ENCODE data around the gene KIAA0753. TPM values are rescaled to one million over a fixed set of nuclear protein-coding genes. Genes with fewer than 3 reads are reported as not detected.
"Not testable (repeated sequence)": the region's sequence is repeated elsewhere in the genome, so short reads cannot be mapped to it uniquely, and the experiment has no call there.

Gene KIAA0753
- total RNA-seq, 4 donors from 2014 or later = 14.7 to 36.3 (median 23.3) TPM

GRCh38 chr17:6668727-6669425 is 28.4 kb upstream of the KIAA0753 start:
- H3K36me3 ChIP-seq = no peaks in the 10 kb centered on the region
- TF ChIP-seq POLR2A (IDR thresholded peaks at IDR 0.05) (no peak), CTCF (IDR thresholded peaks at IDR 0.05) (no peak)
- no peaks in the 10 kb centered on the region for H3K27me3 ChIP-seq
- no peaks in the 10 kb centered on the region for H3K4me1 ChIP-seq
- H3K27ac ChIP-seq = no peak overlapping the region
- H3K4me3 ChIP-seq = no peak overlapping the region
- no peaks in the 10 kb centered on the region for H3K9me3 ChIP-seq
- DNase-seq = peak in 1 of 3 donors; percentile 39

GRCh38 chr17:6668219-6668618 is 27.7 kb upstream of the KIAA0753 start:
- Histone ChIP-seq H3K27me3 (no peaks in the 10 kb centered on the region), H3K9me3 (no peaks in the 10 kb centered on the region), H3K4me3 (no peak overlapping the region), H3K36me3 (no peaks in the 10 kb centered on the region), H3K4me1 (no peaks in the 10 kb centered on the region), H3K27ac (no peak overlapping the region)
- peak in 1 of 3 donors; percentile 5 for DNase-seq
- TF ChIP-seq POLR2A (IDR thresholded peaks at IDR 0.05) = no peak
- no peak for TF ChIP-seq CTCF (IDR thresholded peaks at IDR 0.05)

- TF ChIP-seq CTCF (IDR thresholded peaks at IDR 0.05) (no peak), POLR2A (IDR thresholded peaks at IDR 0.05) (no peak)
- Histone ChIP-seq H3K9me3 (no peaks in the 10 kb centered on the region), H3K27ac (no peak overlapping the region), H3K4me1 (no peaks in the 10 kb centered on the region), H3K4me3 (no peak overlapping the region), H3K27me3 (no peaks in the 10 kb centered on the region), H3K36me3 (no peaks in the 10 kb centered on the region)
- peak in 1 of 3 donors; percentile 9 for DNase-seq
Observed at GRCh38 chr17:6667516-6667915, 27.0 kb upstream of the KIAA0753 start.

- peak in 1 of 3 donors; percentile 6 for DNase-seq
Observed at GRCh38 chr17:6666557-6666956, 26.0 kb upstream of the KIAA0753 start.

GRCh38 chr17:6666077-6666521 is 25.6 kb upstream of the KIAA0753 start:
- DNase-seq = peak; percentile 58 to 80 (median 63)
- Histone ChIP-seq H3K27ac (no peak overlapping the region), H3K4me1 (no peaks in the 10 kb centered on the region), H3K9me3 (no peaks in the 10 kb centered on the region), H3K36me3 (no peaks in the 10 kb centered on the region), H3K27me3 (no peaks in the 10 kb centered on the region), H3K4me3 (no peak overlapping the region)
- no peak for TF ChIP-seq POLR2A (IDR thresholded peaks at IDR 0.05)
- TF ChIP-seq CTCF (IDR thresholded peaks at IDR 0.05) = peak; percentile 72 to 88 (median 86)

More at GRCh38 chr17:6666557-6666956, 26.0 kb upstream of the KIAA0753 start:
- Histone ChIP-seq H3K9me3 (no peaks in the 10 kb centered on the region), H3K4me3 (no peak overlapping the region), H3K27me3 (no peaks in the 10 kb centered on the region), H3K4me1 (no peaks in the 10 kb centered on the region), H3K27ac (no peak overlapping the region), H3K36me3 (no peaks in the 10 kb centered on the region)
- TF ChIP-seq POLR2A (IDR thresholded peaks at IDR 0.05) = no peak
- no peak for TF ChIP-seq CTCF (IDR thresholded peaks at IDR 0.05)

GRCh38 chr17:6663200-6663599 is 22.7 kb upstream of the KIAA0753 start:
- H3K27ac ChIP-seq, H3K4me1 ChIP-seq, H3K27me3 ChIP-seq: not testable (repeated sequence)

More at GRCh38 chr17:6663200-6663599, 22.7 kb upstream of the KIAA0753 start:
- DNase-seq, H3K4me3 ChIP-seq, H3K9me3 ChIP-seq, H3K36me3 ChIP-seq: not testable (repeated sequence)

Data from Peyer's patch (tissue), 4 donors.